Stimulated activated CD8-positive, alpha-beta memory T cell treated with anti-CD3 and anti-CD28 coated beads, Interleukin-15, amount 100 ng/mL, for 1 hour (primary cell): ENCODE data around the gene MRNIP.
"Not testable (repeated sequence)": the region's sequence is repeated elsewhere in the genome, so short reads cannot be mapped to it uniquely, and the experiment has no call there.

Experiments
- DNase-seq: peaks from one replicate; pipeline ENCODE4 v3.0.0-alpha.2; 2020; ENCODE audit warnings: low read depth

MRNIP gene

GRCh38 chr5:179871533-179871932 lies 12.9 kb upstream of the MRNIP start:
- DNase-seq = not testable (repeated sequence)

GRCh38 chr5:179870952-179871351 lies 12.3 kb upstream of the MRNIP start:
- no peak for DNase-seq

- DNase-seq = no peak
Observed at GRCh38 chr5:179870403-179870903, 11.8 kb upstream of the MRNIP start.

DNA sequence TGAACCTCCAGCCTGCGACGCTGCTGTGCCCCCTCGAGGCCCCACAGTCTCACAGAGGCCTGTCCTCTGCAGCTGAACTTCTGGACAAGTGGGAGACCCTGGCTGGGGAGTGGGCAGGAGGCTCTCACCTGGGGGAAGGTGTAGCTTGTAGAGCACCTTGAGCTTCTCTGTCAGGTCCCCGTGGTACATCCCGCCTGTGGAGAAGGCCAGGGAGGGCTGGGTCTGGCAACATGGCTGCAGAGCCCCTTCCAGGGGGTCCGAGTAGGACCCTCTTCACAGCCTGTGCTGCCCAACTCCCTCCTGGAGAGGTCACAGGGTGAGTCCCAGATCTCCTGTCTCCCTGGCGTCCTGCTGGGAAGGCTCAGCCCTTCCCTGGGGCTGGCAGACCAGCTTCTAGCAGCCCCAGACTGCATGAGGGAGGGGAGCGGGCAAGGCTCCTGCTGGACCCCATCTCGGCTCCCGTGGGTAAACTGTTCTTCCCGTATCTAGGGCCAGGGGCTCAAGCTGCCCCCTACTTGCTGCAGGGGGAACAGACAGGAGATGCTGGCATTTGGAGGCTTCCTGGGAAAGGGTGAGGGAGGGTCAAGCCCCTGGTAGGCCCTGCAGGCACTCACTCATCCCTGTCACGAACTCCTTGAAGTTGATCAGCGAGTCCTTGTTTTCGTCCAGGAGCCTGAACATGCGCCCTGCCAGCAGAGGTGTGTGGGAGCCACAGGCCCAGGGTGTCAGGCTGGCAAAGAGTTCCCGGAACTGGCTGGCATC lies 11.2 kb upstream of the MRNIP start:
- no peak for DNase-seq

GRCh38 chr5:179869101-179869500 lies 10.5 kb upstream of the MRNIP start:
- DNase-seq = no peak

DNA sequence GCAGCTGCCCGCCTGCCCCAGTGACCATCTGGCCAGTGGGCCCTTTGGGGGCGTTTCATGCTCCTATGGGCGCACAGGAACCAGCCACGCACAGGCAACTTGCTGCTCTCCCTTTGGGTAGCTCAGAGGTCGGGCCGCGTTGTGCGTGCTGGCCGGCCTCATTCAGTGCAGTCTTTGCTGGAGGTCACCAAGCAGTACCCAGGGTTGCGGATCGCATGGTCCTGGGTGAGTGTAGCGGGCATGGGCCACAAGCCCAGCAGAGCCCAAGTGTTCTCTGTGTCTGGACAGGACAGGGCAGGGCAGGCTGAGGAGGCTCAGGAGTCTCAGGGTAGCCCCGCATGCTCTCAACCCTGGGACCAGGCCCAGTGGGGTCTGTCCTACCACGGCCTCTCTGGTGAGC lies 9.9 kb upstream of the MRNIP start:
- no peak for DNase-seq

GRCh38 chr5:179867476-179867875 lies 8.9 kb upstream of the MRNIP start:
- no peak for DNase-seq

DNA sequence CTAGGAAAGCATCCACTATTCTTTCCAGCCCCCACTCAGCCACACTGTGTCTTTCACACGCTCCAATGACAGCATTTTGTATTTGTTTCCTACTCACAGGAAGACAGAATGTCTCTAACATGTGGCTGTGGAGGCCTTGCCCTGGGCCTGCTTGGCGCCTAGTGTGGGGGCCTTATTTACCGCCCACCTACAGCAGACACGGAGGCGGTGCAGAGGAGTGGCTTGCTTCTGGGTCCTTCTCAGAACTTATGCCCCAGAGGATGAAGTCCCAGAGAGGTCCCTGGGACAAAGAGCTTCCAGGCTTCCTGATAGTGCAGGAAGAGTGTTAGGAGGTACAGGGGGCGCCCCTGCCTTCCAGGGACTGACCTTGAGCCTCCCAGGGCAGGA lies 8.5 kb upstream of the MRNIP start:
- DNase-seq = no peak

GRCh38 chr5:179866241-179867078 lies 7.8 kb upstream of the MRNIP start:
- no peak for DNase-seq

GRCh38 chr5:179865491-179866240 lies 7.0 kb upstream of the MRNIP start:
- DNase-seq = no peak

GRCh38 chr5:179864686-179865085 lies 6.1 kb upstream of the MRNIP start:
- no peak for DNase-seq

GRCh38 chr5:179863449-179864085 lies 5.0 kb upstream of the MRNIP start:
- no peak for DNase-seq

- no peak for DNase-seq
Observed at GRCh38 chr5:179862891-179863290, 4.3 kb upstream of the MRNIP start.

- no peak for DNase-seq
Observed at GRCh38 chr5:179862296-179862695, 3.7 kb upstream of the MRNIP start.

DNA sequence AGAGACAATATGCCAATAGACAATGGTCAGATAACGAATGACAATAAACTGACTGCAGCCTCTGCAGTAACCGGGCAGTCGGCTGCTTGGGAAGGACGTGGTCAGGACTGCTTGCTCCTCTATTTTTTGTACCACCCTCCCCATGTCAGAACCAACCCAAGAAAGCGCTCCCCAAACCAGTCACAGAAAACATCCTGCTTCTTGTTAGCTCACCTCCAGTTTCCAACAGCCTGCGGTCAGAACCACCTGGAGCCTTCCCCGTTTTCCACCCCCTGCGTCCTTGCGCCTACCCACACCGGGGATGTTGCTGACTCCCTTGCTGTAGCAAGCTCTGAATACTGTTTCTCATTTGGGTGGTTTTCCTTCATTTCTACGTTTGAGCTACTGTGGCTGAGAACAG lies 1.7 kb upstream of the MRNIP start:
- DNase-seq = no peak

- DNase-seq = no peak
Observed at GRCh38 chr5:179858241-179858585, 404 bp downstream of the MRNIP start.

DNA sequence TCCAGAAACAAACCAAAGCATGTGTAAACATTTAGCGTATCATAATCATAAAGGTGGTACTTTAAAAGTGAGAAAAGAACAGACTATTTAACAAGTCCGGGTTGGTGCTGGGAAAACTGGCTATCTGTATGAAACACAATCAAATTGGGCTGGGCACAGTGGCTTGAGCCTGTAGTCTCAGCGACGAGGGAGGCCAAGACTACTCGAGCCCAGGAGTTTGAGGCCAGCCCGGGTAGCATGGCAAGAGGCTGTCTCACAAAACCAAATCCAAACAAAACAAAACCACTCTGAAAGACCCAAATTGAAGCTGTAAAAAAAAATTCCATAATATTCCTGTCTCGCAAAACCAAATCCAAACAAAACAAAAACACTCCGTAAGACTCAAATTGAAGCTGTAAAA lies 4.3 kb downstream of the MRNIP start:
- DNase-seq = no peak

GRCh38 chr5:179852993-179853547 lies 5.5 kb downstream of the MRNIP start:
- DNase-seq = no peak

- no peak for DNase-seq
Observed at GRCh38 chr5:179841621-179842020, 17.0 kb downstream of the MRNIP start.

DNA sequence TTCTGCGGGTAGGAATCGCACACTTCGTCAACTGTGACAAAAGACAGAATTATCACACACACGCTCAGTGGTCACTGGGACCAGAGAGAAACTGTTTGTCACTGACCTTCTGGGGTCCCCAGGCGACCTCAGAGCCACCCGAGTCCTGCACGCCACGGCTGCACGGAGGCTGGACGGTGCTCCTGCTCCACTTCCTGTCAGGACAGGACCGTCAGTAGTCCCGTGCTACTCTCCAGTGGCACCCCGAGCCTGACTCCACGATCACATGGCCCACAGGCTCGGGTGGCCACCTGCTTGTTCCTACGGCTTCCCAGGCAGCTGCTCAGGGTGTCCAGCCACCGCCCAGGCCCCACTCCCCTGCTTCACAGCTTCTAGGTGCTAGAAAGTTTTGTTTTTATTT lies 17.9 kb downstream of the MRNIP start:
- no peak for DNase-seq

DNA sequence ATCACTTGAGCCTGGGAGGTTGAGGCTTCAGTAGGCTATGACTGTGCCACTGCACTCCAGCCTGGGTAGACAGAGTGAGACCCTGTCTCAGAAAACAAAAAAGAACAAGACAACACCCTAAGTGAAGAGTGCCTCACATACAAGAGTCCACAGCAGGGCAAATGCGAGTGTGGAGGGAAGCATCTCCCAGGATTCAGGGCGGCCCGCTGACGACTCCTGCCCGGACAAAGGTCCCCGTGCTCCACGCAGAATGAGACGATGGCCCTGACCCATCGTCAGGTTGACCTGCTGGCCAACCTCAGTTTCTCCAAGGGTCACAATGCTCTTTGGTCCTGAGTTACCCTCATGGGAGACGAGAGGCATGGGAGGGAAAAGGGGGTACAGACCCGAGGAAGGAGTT lies 18.3 kb downstream of the MRNIP start:
- no peak for DNase-seq
